NCI-H2171 treated with DMSO at 0.1 percent for 48 hours (cell line): ENCODE data around the gene EPB41L2.
"Not testable (repeated sequence)": the region's sequence is repeated elsewhere in the genome, so short reads cannot be mapped to it uniquely, and the experiment has no call there.

ENCODE experiments used
- DNase-seq: peaks from one replicate; lab custom pipeline; 2025; lab: John Stamatoyannopoulos, UW

Gene EPB41L2

GRCh38 chr6:131036143-131036542 is 26.9 kb downstream of the EPB41L2 start:
- DNase-seq: no peak

GRCh38 chr6:131035582-131035981 is 27.5 kb downstream of the EPB41L2 start:
- no peak for DNase-seq

- DNase-seq: no peak
Measured at GRCh38 chr6:131033631-131034030, 29.4 kb downstream of the EPB41L2 start.

- DNase-seq: no peak
Measured at GRCh38 chr6:131029626-131030297, 33.3 kb downstream of the EPB41L2 start.

GRCh38 chr6:131027326-131027725 is 35.7 kb downstream of the EPB41L2 start:
- DNase-seq: no peak

GRCh38 chr6:131026243-131026642 is 36.8 kb downstream of the EPB41L2 start:
- no peak for DNase-seq

- no peak for DNase-seq
Measured at GRCh38 chr6:131024565-131024964, 38.5 kb downstream of the EPB41L2 start.

GRCh38 chr6:131023834-131024504 is 39.1 kb downstream of the EPB41L2 start:
- no peak for DNase-seq

GRCh38 chr6:131022691-131023090 is 40.4 kb downstream of the EPB41L2 start:
- DNase-seq: no peak

GRCh38 chr6:131017962-131018361 is 45.1 kb downstream of the EPB41L2 start:
- DNase-seq: no peak

- DNase-seq: no peak
Measured at GRCh38 chr6:131015630-131016263, 47.3 kb downstream of the EPB41L2 start.

- DNase-seq: no peak
Measured at GRCh38 chr6:131015025-131015591, 47.9 kb downstream of the EPB41L2 start.

DNA sequence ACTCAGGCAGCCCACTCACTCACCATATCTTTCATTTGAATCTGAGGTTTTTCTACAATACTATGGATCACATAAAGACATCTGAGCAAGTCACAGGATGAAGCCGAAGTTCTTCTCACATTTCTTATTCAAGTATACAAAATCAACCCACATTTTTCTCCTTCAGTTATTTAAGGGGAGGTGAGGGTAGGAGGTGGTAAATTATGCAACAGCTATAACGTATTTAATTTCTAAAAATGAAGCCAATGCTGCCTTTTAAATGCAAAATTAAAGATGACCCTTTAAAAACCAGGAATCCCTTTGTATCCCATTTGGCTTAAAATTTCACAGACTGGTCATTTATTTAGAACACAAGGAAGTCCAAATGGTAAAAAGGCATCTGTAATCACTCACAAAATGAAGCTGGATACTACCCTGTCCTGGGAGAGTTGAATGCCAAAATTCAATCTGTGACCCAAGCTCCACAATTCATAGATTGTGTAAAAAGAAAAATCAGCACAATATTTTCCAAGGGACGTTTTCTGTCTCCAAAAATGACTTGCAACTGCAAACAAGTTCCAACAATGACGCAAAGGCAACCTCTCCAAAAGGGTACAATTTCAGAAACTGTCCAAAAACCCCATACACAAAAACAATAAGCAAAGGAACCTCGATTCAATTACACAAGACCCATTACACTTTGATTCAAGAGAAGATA is 48.8 kb downstream of the EPB41L2 start:
- no peak for DNase-seq

DNA sequence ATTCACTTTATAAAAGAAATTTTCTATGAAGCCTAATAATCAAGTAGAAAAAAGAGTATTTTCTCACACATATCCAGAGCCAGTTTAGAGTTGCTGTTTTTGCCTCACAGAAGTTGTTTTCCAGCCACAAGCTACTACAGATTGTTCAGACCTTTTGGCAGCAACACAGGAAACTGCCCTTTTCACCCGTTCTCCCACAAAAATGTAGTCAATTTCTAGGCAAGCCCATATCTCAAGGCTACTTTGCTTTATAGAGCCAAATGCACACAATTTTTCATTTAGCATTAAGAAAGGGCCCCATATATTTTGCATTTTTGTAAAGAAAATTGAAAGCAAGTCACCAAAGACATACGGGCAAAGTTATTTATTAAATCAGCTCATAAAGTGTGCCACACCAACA is 49.5 kb downstream of the EPB41L2 start:
- no peak for DNase-seq

GRCh38 chr6:131009790-131010189 is 53.3 kb downstream of the EPB41L2 start:
- DNase-seq: no peak

DNA sequence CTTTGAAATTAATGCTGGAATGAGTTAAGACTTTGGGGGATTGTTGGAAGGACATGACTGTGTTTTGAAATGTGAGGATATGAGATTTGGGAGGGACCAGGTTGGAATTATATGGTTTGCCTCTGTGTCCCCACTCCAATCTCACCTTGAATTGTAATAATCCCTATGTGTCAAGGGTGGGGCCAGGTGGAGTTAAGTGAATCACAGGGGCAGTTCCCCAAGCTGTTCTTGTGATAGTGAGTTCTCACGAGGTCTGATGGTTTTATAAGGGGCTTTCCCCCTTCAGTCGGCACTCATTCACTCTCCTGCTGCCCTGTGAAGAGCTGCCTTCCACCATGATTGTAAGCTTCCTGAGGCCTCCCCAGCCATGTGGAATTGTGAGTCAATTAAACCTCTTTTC is 54.1 kb downstream of the EPB41L2 start:
- DNase-seq: not testable (repeated sequence)

- DNase-seq: not testable (repeated sequence)
Measured at GRCh38 chr6:131007964-131008363, 55.1 kb downstream of the EPB41L2 start.

DNA sequence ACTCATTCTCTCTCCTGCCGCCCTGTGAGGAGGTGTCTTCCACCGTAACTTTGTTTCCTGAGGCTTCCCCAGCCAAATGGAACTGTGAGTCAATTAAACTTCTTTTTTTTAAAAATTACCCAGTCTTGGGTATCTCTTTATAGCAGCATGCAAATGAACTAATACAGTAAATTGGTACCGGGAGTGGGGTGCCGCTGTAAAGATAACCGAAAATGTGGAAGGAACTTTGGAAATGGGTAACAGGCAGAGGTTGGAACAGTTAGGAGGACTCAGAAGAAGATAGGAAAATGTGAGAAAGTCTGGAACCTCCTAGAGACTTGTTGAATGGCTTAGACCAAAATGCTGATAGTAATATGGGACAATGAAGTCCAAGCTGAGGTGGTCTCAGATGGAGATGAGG is 55.8 kb downstream of the EPB41L2 start:
- DNase-seq: no peak

DNA sequence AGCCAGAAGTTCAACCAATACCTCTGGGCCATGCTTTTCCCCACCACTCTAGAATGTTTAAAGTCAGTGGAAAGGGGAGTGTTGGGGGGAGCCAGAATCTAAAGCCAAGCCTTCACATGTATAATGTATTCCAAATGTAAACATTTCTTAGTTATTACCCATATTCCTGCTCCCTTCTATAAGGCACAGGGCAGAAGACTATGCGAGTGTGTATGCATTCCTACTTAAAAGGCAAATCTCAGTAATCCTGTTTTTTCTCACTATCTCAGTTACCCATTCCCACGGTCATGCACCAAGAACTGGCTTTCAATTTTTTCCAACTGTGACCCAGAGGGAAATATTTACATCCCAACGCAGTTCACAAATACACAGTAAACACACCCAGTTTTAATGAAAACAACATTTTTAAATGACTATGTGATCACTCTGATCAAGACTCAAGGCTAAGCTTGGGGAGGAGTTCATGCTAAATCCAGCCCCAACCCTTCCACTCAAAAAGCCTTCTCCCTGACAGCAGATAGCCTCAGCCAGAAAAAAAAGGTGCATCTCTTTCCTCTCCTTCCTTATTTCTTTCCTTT is 57.5 kb downstream of the EPB41L2 start:
- DNase-seq: no peak

- DNase-seq: no peak
Measured at GRCh38 chr6:131004936-131005335, 58.1 kb downstream of the EPB41L2 start.

GRCh38 chr6:131004387-131004755 is 58.7 kb downstream of the EPB41L2 start:
- DNase-seq: no peak
